ENCODE results near the gene FAHD2A. TPM values are rescaled to one million over a fixed set of nuclear protein-coding genes. Genes with fewer than 3 reads are reported as not detected.
"Not testable (repeated sequence)": the region's sequence is repeated elsewhere in the genome, so short reads cannot be mapped to it uniquely, and the experiment has no call there.

Gene FAHD2A
- polyA plus RNA-seq, 2 donors: 9.3 to 11.9 TPM

GRCh38 chr2:95374921-95375471 is 27.5 kb upstream of the FAHD2A start:
- no peak overlapping the region for H3K27ac ChIP-seq (ENCODE audit: low read depth in 2 of 2, low read length in 1 of 2)
- H3K9me3 ChIP-seq (ENCODE audit: control insufficient read depth in 2 of 2, insufficient read depth in 1 of 2, low read depth in 1 of 2, low read length in 1 of 2): no peaks in the 10 kb centered on the region
- H3K4me1 ChIP-seq (ENCODE audit: control insufficient read depth in 2 of 2, insufficient read depth in 2 of 2, low read length in 1 of 2): no peaks in the 10 kb centered on the region
- no peaks in the 10 kb centered on the region for H3K27me3 ChIP-seq (ENCODE audit: control insufficient read depth in 1 of 2, insufficient read depth in 2 of 2, low read length in 2 of 2)
- 70 to 71% methylated on average over 15 of the region's 15 CpGs for WGBS, 2 donors
- H3K4me3 ChIP-seq (ENCODE audit: low read depth in 1 of 2, low read length in 2 of 2): no peak overlapping the region
- no peaks in the 10 kb centered on the region for H3K36me3 ChIP-seq (ENCODE audit: control insufficient read depth in 2 of 2, insufficient read depth in 2 of 2, low read length in 1 of 2)

DNA sequence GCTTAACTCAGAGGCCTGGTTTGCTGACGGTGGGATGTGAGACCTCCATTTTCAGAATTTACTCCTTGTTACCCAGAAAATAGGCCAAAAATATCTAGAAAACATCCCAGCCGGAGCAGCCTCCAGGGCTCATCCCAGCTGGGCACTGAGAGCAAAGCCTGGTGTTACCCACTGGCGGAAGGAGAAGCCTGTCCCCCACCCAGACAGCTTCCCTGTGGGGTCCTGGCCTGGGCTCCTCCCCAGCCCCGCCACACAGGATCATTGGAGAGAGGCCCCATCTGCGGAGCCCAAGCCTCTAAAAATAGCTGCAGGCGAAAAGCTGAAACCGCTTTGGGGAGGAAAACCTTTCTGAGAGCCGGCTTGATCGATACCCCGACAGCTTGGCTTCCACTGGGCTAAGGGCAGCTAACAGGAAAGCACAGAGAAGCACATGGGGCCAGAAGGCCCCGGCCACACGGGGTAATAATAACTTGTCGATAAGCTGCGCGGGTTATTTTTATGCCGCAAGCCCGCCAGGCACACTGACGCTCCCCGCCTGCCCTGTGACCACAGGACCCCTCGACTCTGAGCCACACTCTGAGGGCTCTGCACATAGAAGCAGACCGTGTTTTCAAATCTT is 26.9 kb upstream of the FAHD2A start:
- Histone ChIP-seq H3K4me3 (ENCODE audit: low read depth in 1 of 2, low read length in 2 of 2) (no peak overlapping the region), H3K27me3 (ENCODE audit: control insufficient read depth in 1 of 2, insufficient read depth in 2 of 2, low read length in 2 of 2) (no peaks in the 10 kb centered on the region), H3K4me1 (ENCODE audit: control insufficient read depth in 2 of 2, insufficient read depth in 2 of 2, low read length in 1 of 2) (no peaks in the 10 kb centered on the region), H3K9me3 (ENCODE audit: control insufficient read depth in 2 of 2, insufficient read depth in 1 of 2, low read depth in 1 of 2, low read length in 1 of 2) (no peaks in the 10 kb centered on the region), H3K36me3 (ENCODE audit: control insufficient read depth in 2 of 2, insufficient read depth in 2 of 2, low read length in 1 of 2) (no peaks in the 10 kb centered on the region), H3K27ac (ENCODE audit: low read depth in 2 of 2, low read length in 1 of 2) (no peak overlapping the region)
- 87 to 88% methylated on average over 21 of the region's 21 CpGs for WGBS, 2 donors

GRCh38 chr2:95376311-95377215 is 25.9 kb upstream of the FAHD2A start:
- H3K36me3 ChIP-seq (ENCODE audit: control insufficient read depth in 2 of 2, insufficient read depth in 2 of 2, low read length in 1 of 2): no peaks in the 10 kb centered on the region
- H3K27me3 ChIP-seq (ENCODE audit: control insufficient read depth in 1 of 2, insufficient read depth in 2 of 2, low read length in 2 of 2): no peaks in the 10 kb centered on the region
- H3K9me3 ChIP-seq (ENCODE audit: control insufficient read depth in 2 of 2, insufficient read depth in 1 of 2, low read depth in 1 of 2, low read length in 1 of 2): no peaks in the 10 kb centered on the region
- H3K4me1 ChIP-seq (ENCODE audit: control insufficient read depth in 2 of 2, insufficient read depth in 2 of 2, low read length in 1 of 2): no peaks in the 10 kb centered on the region
- H3K27ac ChIP-seq (ENCODE audit: low read depth in 2 of 2, low read length in 1 of 2): no peak overlapping the region
- H3K4me3 ChIP-seq (ENCODE audit: low read depth in 1 of 2, low read length in 2 of 2): no peak overlapping the region
- WGBS, 2 donors: 84 to 89% methylated on average over 22 of the region's 22 CpGs

DNA sequence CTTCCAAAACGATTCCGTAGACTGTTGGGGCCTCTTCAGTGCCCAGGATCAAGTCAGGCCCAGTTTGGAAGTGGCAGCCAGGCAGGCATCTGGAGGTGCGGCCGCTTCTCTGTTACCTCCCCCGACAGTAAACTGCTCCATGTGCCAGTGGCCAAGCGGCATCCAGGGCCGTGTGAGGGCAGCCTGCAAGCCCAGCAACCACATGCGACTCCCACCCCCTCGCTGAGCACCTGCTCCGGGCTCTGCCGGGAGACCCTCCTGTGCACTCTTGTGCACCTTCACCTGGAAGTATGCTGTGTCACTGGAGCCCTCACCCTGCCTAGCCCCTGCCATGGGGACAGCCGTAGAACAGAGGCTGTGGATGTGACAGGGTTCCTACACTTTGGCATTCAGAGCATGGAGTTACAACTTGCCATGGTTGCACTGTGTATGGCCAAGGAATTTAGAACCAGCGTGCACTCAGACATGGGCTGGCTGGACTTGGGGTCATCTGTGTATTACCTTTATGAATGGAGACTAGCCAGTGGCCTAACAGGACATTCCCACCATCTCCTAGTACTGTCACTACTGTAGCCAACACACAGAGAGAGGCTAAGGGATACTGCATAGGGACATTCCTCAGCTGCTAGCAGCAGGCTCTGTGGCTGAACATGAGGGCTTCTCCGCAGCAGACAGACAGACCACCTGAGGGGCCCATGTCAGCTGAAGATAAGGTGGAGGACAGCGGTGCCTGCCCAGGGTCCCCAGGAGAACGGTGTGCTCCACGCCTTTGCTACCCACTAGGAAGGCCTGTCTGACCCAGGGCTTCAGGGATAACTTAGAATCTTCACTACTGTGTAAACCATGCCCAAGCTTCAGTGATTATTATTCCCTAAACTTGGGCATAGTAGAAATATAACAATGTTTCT is 25.0 kb upstream of the FAHD2A start:
- Histone ChIP-seq H3K9me3 (ENCODE audit: control insufficient read depth in 2 of 2, insufficient read depth in 1 of 2, low read depth in 1 of 2, low read length in 1 of 2) (no peaks in the 10 kb centered on the region), H3K4me3 (ENCODE audit: low read depth in 1 of 2, low read length in 2 of 2) (no peak overlapping the region)

DNA sequence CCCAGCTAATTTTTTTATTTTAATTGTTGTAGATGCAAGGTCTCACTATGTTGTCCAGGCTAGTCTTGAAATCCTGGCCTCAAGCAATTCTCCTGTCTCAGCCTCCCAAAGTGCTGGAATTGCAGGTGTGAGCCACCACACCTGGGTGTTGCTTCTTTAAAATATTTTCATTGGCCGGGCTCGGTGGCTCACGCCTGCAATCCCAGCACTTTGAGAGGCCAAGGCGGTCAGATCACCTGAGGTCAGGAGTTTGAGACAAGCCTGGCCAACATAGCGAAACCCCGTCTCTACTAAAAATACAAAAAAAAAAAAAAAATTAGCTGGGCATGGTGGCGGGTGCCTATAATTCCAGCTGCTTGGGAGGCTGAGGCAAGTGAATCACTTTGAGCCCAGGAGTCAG is 24.2 kb upstream of the FAHD2A start:
- H3K4me3 ChIP-seq (ENCODE audit: low read depth in 1 of 2, low read length in 2 of 2); H3K4me1 ChIP-seq (ENCODE audit: control insufficient read depth in 2 of 2, insufficient read depth in 2 of 2, low read length in 1 of 2); H3K36me3 ChIP-seq (ENCODE audit: control insufficient read depth in 2 of 2, insufficient read depth in 2 of 2, low read length in 1 of 2); H3K9me3 ChIP-seq (ENCODE audit: control insufficient read depth in 2 of 2, insufficient read depth in 1 of 2, low read depth in 1 of 2, low read length in 1 of 2); H3K27ac ChIP-seq (ENCODE audit: low read depth in 2 of 2, low read length in 1 of 2); H3K27me3 ChIP-seq (ENCODE audit: control insufficient read depth in 1 of 2, insufficient read depth in 2 of 2, low read length in 2 of 2): not testable (repeated sequence)
- 94 to 96% methylated on average over 7 of the region's 7 CpGs for WGBS, 2 donors

More for the DNA sequence above, 25.0 kb upstream of the FAHD2A start:
- H3K27ac ChIP-seq (ENCODE audit: low read depth in 2 of 2, low read length in 1 of 2): no peak overlapping the region
- H3K4me1 ChIP-seq (ENCODE audit: control insufficient read depth in 2 of 2, insufficient read depth in 2 of 2, low read length in 1 of 2): no peaks in the 10 kb centered on the region
- H3K36me3 ChIP-seq (ENCODE audit: control insufficient read depth in 2 of 2, insufficient read depth in 2 of 2, low read length in 1 of 2): no peaks in the 10 kb centered on the region
- WGBS, 2 donors: 89 to 90% methylated on average over 17 of the region's 17 CpGs
- no peaks in the 10 kb centered on the region for H3K27me3 ChIP-seq (ENCODE audit: control insufficient read depth in 1 of 2, insufficient read depth in 2 of 2, low read length in 2 of 2)

DNA sequence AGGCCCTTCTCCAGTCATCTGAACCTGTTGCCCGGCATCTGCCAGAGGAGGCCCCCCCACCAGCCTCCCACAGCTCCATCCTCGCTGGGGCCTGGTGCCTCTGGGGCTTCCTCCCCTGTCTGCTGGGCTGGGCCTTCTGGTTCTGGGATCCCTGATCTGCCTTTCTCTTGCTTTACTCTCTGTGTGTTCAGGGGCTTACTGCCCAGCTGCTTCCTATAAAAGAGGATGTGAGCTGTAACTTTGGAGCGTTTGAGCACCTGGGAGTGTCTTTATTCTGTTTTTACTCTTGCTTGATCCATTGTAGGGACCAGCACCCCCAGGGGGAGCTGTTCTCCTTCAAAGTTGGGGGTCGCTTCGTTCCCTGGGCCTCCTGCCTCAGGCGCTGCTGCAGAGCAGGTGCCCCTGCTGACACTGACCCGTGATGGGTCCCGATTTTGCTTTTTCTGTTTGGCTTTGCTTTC is 23.1 kb upstream of the FAHD2A start:
- peaks cover 0 to 2% of the 10 kb centered on the region in 2 donors for H3K9me3 ChIP-seq (ENCODE audit: control insufficient read depth in 2 of 2, insufficient read depth in 1 of 2, low read depth in 1 of 2, low read length in 1 of 2)

DNA sequence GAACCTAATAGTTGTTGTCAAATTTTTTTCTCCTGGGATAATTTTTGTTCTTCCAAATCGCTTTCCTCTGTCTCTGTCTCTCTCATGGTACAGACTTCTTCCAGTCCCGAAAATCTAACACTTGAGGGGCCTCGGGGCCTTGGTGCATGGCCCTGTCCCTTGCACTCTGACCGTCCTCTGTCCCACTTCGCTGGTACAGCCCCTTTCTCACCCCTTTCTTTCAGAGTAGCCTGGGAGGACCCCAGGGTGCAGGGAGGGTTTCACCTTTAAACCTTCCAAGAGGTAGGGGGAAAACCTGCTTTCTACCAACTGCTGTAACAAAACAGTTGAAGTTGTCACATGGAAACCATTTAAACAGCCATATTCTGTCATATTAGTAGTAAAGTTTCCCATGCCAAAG is 22.2 kb upstream of the FAHD2A start:
- Histone ChIP-seq H3K4me3 (ENCODE audit: low read depth in 1 of 2, low read length in 2 of 2) (no peak overlapping the region), H3K27ac (ENCODE audit: low read depth in 2 of 2, low read length in 1 of 2) (no peak overlapping the region), H3K4me1 (ENCODE audit: control insufficient read depth in 2 of 2, insufficient read depth in 2 of 2, low read length in 1 of 2) (peaks cover 0 to 8% of the 10 kb centered on the region in 2 donors), H3K36me3 (ENCODE audit: control insufficient read depth in 2 of 2, insufficient read depth in 2 of 2, low read length in 1 of 2) (no peaks in the 10 kb centered on the region), H3K27me3 (ENCODE audit: control insufficient read depth in 1 of 2, insufficient read depth in 2 of 2, low read length in 2 of 2) (no peaks in the 10 kb centered on the region), H3K9me3 (ENCODE audit: control insufficient read depth in 2 of 2, insufficient read depth in 1 of 2, low read depth in 1 of 2, low read length in 1 of 2) (peaks cover 0 to 2% of the 10 kb centered on the region in 2 donors)
- 77 to 86% methylated on average over 5 of the region's 5 CpGs for WGBS, 2 donors

More for the DNA sequence above, 23.1 kb upstream of the FAHD2A start:
- Histone ChIP-seq H3K4me3 (ENCODE audit: low read depth in 1 of 2, low read length in 2 of 2) (no peak overlapping the region), H3K27me3 (ENCODE audit: control insufficient read depth in 1 of 2, insufficient read depth in 2 of 2, low read length in 2 of 2) (no peaks in the 10 kb centered on the region), H3K27ac (ENCODE audit: low read depth in 2 of 2, low read length in 1 of 2) (no peak overlapping the region), H3K36me3 (ENCODE audit: control insufficient read depth in 2 of 2, insufficient read depth in 2 of 2, low read length in 1 of 2) (no peaks in the 10 kb centered on the region), H3K4me1 (ENCODE audit: control insufficient read depth in 2 of 2, insufficient read depth in 2 of 2, low read length in 1 of 2) (no peaks in the 10 kb centered on the region)
- 47 to 51% methylated on average over 8 of the region's 8 CpGs for WGBS, 2 donors

DNA sequence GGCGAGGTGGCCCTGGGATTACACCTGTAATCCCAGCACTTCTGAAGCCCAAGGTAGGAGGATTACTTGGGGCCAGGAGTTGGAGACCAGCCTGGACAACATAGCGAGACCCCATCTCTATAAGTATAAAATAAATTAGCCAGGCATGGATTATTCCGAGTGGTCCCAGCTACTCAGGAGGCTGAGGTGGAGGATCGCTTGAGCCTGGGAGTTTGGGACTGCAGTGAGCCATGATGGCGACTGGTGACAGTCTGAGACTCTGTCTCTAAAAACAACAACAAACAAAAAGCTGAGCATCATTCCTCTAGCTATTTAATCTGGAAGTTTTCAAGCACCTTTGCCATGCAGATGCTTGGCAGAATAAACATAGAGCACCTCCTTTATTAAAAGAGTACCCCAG is 21.8 kb upstream of the FAHD2A start:
- 86 to 90% methylated on average over 5 of the region's 5 CpGs for WGBS, 2 donors
- Histone ChIP-seq H3K36me3 (ENCODE audit: control insufficient read depth in 2 of 2, insufficient read depth in 2 of 2, low read length in 1 of 2) (no peaks in the 10 kb centered on the region), H3K4me1 (ENCODE audit: control insufficient read depth in 2 of 2, insufficient read depth in 2 of 2, low read length in 1 of 2) (peaks cover 0 to 12% of the 10 kb centered on the region in 2 donors), H3K9me3 (ENCODE audit: control insufficient read depth in 2 of 2, insufficient read depth in 1 of 2, low read depth in 1 of 2, low read length in 1 of 2) (peaks cover 0 to 2% of the 10 kb centered on the region in 2 donors), H3K27ac (ENCODE audit: low read depth in 2 of 2, low read length in 1 of 2) (no peak overlapping the region), H3K27me3 (ENCODE audit: control insufficient read depth in 1 of 2, insufficient read depth in 2 of 2, low read length in 2 of 2) (no peaks in the 10 kb centered on the region), H3K4me3 (ENCODE audit: low read depth in 1 of 2, low read length in 2 of 2) (no peak overlapping the region)
